ENCODE data around the gene UNC5C. TPM values are rescaled to one million over a fixed set of nuclear protein-coding genes. Genes with fewer than 3 reads are reported as not detected.

Gene UNC5C
- polyA plus RNA-seq, 3 donors = 36.0 to 46.5 (median 36.8) TPM

GRCh38 chr4:95524184-95524583 lies 24.6 kb downstream of the UNC5C start:
- DNase-seq (ENCODE audit: low read depth in 3 of 3, low spot score in 2 of 3) = no peak

GRCh38 chr4:95522682-95523530 lies 25.9 kb downstream of the UNC5C start:
- DNase-seq (ENCODE audit: low read depth in 3 of 3, low spot score in 2 of 3) = no peak

- DNase-seq (ENCODE audit: low read depth in 3 of 3, low spot score in 2 of 3) = no peak
Measured at GRCh38 chr4:95517576-95518345, 31.0 kb downstream of the UNC5C start.

- DNase-seq (ENCODE audit: low read depth in 3 of 3, low spot score in 2 of 3) = no peak
Measured at GRCh38 chr4:95516528-95517017, 32.2 kb downstream of the UNC5C start.

- no peak for DNase-seq (ENCODE audit: low read depth in 3 of 3, low spot score in 2 of 3)
Measured at GRCh38 chr4:95515589-95515988, 33.2 kb downstream of the UNC5C start.

- no peak for DNase-seq (ENCODE audit: low read depth in 3 of 3, low spot score in 2 of 3)
Measured at GRCh38 chr4:95513022-95513421, 35.8 kb downstream of the UNC5C start.

GRCh38 chr4:95511477-95511876 lies 37.3 kb downstream of the UNC5C start:
- no peak for DNase-seq (ENCODE audit: low read depth in 3 of 3, low spot score in 2 of 3)

GRCh38 chr4:95510877-95511276 lies 37.9 kb downstream of the UNC5C start:
- no peak for DNase-seq (ENCODE audit: low read depth in 3 of 3, low spot score in 2 of 3)

GRCh38 chr4:95510145-95510544 lies 38.6 kb downstream of the UNC5C start:
- no peak for DNase-seq (ENCODE audit: low read depth in 3 of 3, low spot score in 2 of 3)

- no peak for DNase-seq (ENCODE audit: low read depth in 3 of 3, low spot score in 2 of 3)
Measured at GRCh38 chr4:95508421-95508820, 40.4 kb downstream of the UNC5C start.

- no peak for DNase-seq (ENCODE audit: low read depth in 3 of 3, low spot score in 2 of 3)
Measured at GRCh38 chr4:95507561-95507960, 41.2 kb downstream of the UNC5C start.

GRCh38 chr4:95507147-95507546 lies 41.6 kb downstream of the UNC5C start:
- no peak for DNase-seq (ENCODE audit: low read depth in 3 of 3, low spot score in 2 of 3)

GRCh38 chr4:95506264-95506663 lies 42.5 kb downstream of the UNC5C start:
- no peak for DNase-seq (ENCODE audit: low read depth in 3 of 3, low spot score in 2 of 3)

- no peak for DNase-seq (ENCODE audit: low read depth in 3 of 3, low spot score in 2 of 3)
Measured at GRCh38 chr4:95505799-95506198, 43.0 kb downstream of the UNC5C start.

- DNase-seq (ENCODE audit: low read depth in 3 of 3, low spot score in 2 of 3) = no peak
Measured at GRCh38 chr4:95505151-95505550, 43.6 kb downstream of the UNC5C start.

GRCh38 chr4:95504501-95504900 lies 44.3 kb downstream of the UNC5C start:
- no peak for DNase-seq (ENCODE audit: low read depth in 3 of 3, low spot score in 2 of 3)

GRCh38 chr4:95500361-95500760 lies 48.4 kb downstream of the UNC5C start:
- no peak for DNase-seq (ENCODE audit: low read depth in 3 of 3, low spot score in 2 of 3)

- peak in 2 of 3 donors; percentile 25 to 43 for DNase-seq (ENCODE audit: low read depth in 3 of 3, low spot score in 2 of 3)
Measured at GRCh38 chr4:95499291-95499696, 49.5 kb downstream of the UNC5C start.

GRCh38 chr4:95494186-95494585 lies 54.6 kb downstream of the UNC5C start:
- DNase-seq (ENCODE audit: low read depth in 3 of 3, low spot score in 2 of 3) = no peak

- DNase-seq (ENCODE audit: low read depth in 3 of 3, low spot score in 2 of 3) = no peak
Measured at GRCh38 chr4:95478679-95479078, 70.1 kb downstream of the UNC5C start.

- no peak for DNase-seq (ENCODE audit: low read depth in 3 of 3, low spot score in 2 of 3)
Measured at GRCh38 chr4:95476121-95476520, 72.7 kb downstream of the UNC5C start.

GRCh38 chr4:95472534-95472933 lies 76.2 kb downstream of the UNC5C start:
- DNase-seq (ENCODE audit: low read depth in 3 of 3, low spot score in 2 of 3) = no peak
